Activated CD4-positive, CD25-positive, alpha-beta regulatory T cell treated with anti-CD3 and anti-CD28 coated beads, Interleukin-2, amount 50 U/mL, for 16 hours (primary cell): ENCODE measurements around the gene CSK.

Experiments used
- DNase-seq: peaks from one replicate; pipeline ENCODE4 v3.0.0-alpha.2; 2020; ENCODE audit warnings: low read depth, low spot score

The CSK gene

DNA sequence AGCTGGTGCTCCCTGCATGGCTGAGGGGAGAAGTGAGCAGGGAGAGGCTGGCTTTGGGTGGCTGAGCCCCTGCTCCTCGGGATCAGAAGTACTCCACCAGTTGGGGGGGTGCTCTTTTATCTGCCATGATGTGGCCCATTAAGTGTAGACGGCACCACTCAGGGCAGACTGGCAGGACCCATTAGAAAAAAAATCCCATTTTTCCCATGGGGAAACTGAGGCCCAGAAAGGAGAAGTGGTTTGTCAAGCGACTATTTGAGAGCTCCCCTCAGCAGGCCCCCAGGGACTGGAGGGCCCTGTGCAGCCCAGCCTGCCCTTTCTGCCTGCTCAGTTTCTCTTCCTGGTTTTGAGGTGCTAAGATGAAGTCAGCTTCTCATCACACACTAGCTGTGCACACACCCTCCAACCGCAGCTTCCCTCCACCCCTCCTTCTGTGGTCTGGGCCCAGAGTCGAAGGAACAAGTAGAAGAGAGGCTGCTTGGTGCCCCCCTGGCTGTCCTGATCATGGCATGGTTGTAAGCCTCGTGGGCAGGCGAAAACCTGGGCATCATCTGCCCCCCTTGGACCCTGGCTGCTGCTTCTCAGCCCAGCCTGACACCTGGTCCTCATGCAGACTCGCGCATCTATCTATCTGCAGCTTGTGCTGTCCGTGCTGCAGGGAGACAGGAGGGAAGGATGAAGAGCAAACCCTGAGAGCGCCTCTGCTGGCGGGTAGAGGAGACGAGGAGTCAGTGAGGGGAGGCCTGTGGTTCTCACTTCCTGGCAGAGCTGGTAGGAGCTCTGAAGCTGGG, 5.6 kb downstream of the CSK start:
- DNase-seq, result peak; percentile 81

DNA sequence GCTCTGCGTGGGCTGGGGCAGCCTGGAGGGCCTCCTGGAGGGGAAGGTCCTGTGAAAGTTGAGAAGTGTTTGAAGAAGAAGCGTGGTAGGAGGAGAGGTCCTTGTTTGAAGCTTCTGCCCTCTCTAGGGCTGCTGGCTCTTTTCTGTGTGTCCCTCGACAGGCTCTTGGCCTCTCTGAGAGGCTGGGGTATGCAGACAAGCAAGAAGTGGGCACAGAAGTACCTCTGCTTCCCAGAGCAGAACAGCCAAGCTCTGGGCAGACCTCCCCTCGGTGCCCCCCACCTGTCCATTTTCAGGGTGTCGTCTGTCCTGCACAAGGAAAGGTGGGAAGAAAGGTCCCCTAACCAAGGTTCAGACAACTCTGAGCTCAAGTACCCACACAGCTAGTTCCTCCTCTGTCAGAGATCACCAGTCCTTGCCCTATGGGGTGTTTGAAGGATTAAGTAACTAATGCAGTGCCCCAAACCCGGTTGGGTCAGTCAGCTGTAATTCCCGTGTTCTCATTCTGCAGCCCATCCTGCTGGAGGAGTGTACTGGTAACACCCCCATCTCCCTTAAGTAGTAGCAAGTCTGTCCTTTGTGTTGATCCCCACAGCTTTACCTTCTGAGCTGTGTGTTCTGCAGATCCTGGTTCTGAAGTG, 6.3 kb downstream of the CSK start:
- DNase-seq, result no peak

DNA sequence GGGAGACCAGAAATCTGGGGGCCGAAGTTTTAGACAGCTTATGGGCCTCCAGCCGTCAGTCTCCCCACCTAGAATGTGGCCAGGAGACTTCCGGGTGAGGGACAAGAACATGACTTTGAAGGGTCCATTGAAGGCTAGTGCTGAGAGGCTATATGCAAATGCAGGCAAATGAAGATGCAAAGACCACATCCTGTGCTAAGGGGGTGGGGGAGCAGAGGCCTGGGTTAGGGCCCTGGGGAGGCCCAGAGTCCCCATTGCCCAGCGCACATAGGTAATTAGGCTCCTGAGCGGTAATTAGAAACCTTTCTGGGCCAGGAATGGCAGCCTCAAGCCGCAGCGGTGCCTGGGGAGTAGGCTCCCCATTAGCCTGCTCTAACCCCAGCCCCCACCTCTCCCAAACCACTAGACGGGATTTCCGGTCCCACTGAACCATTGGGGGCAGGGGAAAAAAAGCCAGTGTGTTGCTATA, 6.8 kb downstream of the CSK start:
- DNase-seq, result no peak

DNA sequence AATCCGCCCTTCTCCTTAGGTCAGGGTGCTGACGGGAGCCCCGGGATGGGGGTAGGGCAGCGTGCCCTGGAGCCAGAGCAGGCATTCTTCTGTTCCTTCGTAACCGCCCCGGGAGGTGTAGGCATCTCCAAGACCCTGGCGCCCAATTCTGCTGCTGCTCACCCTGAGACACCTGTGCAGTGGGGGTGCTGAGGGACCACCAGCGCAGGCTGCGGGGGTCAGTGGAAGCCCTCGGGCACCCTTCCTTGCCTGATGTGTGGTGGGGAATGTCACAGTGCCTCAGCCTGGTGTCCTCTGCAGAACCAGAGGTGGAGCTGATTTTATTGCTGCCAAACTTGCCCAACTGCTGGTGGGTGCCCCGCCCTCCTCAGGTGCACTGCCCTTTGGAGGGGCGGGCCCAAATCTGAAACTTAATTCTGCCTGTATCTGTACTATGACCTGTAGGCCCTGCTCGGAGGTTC, 7.3 kb downstream of the CSK start:
- no peak for DNase-seq

DNA sequence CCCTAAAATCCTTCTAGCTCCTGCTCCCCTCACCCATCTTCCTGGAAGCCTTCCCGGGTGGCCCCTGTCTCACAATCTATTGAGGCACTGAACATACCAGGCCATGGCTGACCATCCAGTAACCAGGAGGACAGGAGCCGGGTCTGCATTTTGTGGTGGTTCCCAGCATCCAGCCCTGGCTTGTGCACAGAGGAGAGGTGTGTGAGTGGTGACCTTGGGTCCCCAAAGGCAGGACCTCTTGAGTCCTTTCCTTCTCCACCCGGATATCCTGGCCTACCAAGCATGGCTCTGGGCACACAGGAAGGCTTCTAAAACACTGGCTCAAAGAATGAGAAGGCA, 7.8 kb downstream of the CSK start:
- DNase-seq, result no peak

DNA sequence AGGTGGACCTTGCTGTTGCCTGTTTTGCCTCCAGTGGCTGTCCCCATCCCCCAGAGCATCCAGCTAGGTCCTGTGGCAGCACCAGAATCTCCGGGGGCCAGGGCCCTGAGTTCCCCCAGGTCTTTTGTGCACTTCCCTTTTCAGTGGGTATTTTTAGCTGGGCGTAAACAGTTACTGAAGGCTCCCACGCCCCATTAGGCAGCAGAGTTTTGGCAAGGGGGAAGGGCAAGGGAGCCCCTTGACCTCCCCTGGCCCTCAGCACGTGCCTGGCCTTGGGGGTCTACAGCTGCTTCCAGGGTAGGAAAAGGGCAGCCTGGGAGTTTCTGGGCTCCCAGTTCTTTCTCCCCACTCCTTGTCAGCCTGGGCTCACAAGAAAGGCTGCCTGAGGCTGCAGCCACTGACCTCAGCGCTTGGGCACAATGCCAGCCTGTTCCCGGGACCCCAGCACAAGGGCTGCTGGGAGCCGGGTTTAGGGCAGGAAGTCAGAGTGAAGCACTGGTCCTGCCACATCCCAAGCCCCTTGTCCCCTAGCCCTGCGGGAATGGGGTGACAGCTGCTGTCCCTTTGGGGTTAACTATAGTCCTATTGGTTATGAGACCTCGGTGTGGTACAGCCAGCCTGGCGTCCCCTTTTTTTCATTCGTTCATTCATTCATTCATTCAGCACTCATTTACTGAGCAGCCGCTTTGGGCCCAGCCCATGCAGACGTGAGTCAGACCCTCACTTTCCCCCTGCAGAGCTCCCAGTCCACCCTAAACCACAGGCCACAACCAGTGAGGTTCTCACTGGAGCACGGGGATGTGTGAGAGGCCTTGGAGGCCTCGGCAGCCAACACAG, 8.4 kb downstream of the CSK start:
- no peak for DNase-seq

DNA sequence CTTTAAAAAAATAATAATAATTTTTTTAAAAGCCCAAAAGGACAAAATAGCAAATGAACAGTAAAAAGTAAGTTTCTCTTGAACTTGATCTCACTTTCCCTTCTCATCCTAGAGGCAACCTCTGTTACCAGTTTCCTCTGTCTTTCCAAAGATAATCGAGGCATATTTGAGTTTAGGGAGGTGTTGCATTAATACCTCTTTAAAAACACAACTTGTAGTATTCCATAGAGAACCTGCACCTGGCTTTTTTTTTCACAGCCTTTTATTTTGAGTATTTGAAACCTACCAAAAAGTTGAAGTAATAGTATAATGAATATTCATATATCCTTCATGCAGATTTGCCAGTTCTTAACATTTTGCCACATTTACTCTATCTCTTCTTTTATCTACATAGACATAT, 9.1 kb downstream of the CSK start:
- DNase-seq, result no peak

DNA sequence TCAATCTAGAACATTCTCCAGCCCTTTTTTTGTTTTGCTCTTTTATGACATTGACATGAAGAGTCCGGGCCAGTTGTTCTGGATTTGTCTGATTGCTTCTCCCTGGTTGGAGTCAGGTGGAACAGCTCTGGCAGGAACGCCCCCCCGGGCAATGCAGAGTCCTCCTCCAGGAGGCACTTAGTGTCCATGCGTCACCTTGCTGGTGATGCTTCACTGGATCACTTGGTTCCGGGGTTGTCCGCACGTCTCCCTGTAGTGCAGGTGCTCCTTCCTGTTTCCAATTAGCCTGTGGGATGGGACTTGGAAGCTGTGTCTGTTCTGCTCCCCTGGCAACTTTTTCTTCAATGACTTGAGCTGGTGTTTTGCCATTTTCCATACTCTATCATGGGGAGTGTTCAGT, 9.8 kb downstream of the CSK start:
- DNase-seq, result no peak

DNA sequence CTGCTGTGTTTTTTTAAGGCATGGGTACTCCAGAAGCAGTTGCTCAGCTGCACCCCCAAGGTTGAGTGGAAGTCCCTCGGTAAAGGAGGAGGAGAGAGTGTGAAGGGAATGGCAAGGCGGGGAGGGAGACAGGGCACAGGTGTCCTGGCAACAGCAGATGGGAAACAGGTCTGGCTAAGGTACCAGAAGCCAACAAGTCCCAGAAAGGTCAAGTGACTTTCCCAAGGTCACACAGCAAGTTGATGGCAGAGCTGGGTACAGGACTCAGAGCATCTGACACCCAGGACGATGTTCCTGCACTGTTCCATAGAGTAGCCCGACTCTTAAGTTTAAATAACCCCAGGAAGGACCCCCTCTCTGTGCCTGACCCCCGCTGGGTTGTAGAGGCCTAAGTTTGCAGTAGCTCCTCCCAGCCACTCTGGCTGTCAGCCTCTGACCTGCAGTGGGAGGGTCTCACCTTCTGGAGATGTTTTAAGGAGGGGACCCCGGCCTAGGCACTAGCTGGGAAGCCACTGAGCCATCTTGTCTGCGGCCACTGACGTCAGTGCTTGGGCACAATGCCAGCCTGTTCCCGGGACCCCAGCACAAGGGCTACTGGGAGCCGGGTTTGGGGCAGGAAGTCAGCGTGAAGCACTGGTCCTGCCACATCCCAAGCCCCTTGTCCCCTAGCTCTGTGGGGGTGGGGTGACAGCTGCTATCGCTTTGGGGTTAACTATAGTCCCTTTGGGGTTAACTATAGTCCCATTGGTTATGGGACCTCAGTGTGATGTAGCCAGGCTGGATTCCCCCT, 10.5 kb downstream of the CSK start:
- DNase-seq, result no peak

DNA sequence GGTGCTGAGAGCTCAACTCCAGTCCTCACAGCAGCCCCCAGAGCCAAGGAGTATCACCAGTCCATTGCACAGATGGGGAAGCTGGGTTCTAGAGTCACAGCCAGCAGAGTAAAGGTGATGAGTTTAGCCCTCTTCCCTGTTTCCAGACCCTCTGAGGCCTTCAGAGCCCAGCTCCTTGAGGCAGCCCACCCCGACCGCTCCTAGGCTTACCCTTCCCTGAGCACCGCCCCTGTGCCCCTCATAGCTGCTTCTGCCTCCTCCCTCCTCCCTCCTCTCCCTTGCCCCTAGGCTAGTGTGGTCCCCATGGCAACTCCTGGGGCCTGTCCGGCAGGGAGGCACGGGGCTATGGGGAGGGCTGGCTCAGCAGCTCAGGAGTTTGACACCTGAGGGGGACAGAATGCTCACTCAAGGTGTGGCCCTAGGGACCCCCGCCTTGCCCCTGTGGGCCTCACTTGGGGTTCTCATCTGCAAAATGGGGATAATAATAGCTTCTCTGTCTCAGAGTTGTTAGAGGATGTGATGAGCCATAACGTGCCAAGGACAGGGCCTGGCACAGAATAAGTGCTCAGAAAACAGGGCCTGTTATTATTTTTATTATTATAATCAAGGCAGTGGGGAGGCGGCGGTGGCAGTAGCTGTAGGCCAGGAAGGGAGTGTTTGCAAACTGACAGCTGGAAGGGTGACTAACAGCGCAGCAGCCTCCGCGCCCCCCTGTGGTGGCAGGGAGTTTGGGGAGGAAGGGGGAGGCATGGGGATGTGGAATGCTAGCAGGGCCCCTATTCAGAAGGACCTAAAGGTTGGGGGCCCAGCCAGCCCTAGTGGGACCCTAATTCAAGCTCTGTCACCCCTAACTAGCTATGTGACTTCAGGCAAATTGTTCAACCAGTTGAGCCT, 11.5 kb downstream of the CSK start:
- no peak for DNase-seq

DNA sequence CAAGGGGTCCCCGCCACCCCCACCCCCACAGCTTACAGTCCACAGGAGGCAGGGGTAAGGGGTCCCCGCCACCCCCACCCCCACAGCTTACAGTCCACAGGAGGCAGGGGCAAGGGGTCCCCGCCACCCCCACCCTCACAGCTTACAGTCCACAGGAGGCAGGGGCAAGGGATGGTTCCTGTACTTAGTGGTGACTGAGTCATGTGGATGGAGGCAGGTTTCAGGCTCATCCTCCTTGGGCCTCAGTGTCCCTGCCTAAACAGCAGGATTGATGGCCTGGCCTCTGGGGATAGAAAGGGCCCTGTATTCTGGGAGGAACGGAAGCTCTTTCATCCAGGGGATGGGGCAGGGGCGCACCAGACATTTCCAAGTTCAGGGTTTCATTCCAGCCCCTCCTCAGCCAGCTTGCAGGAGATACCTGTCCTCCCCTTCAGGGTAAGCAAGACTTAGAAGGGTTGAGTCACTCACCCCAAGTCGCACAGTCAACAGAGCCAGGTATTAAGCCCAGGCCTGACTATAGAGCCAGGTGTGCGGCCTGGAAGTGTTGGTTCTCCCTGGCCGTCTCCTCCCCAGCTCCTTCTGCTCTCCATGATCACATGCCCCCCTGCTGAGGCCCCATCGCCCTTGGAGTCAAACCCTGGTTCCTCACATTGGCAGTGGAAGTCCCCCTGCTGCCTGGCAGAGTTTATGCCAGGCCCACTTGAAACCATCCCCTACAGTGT, 12.5 kb downstream of the CSK start:
- DNase-seq, result no peak

DNA sequence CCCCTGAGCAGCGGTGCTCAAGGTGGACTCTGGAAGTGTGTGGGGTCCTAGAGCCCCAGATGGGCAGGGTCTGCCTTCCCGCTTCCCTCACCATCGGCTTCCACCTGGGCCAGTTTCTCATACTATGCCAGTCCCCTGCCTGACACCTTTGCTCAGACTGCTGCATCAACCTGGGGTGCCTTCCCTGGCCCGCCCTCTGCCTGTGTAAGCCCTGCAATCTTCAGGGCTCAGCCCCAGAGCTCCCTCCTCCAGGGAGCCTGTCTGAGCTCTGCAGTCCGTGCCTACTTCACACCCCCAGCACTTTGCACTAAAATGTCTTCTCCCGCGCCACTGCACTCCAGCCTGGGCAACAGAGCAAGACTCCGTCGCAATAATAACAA, 13.1 kb downstream of the CSK start:
- no peak for DNase-seq

DNA sequence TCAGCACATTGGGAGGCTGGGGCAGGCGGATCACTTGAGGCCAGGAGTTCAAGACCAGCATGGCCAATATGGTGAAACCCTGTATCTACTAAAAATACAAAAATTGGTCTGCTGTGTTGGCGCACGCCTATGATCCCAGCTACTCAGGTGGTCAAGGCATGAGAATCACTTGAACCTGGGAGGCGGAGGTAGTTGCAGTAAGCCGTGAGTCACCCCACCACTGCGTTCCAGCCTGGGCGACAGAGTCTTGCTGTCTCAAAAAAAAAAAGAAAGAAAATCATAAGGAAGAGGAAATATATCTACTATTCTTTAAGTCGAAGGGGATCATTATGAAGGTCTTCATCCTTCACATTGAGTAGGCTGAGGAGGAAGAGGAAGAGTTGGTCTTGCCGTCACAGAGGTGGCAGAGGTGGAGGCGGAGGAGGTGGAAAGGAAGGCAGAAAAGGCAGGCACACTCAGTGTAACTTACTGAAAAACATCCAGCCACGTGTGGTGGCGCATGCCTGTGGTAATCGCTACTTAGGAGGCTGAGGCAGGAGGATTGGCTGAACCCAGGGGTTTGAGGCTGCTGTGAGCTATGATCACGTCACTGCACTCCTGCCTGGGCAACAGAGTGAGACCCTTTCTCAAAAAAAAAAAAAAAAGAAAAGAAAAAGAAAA, 14.2 kb downstream of the CSK start:
- DNase-seq, result no peak

DNA sequence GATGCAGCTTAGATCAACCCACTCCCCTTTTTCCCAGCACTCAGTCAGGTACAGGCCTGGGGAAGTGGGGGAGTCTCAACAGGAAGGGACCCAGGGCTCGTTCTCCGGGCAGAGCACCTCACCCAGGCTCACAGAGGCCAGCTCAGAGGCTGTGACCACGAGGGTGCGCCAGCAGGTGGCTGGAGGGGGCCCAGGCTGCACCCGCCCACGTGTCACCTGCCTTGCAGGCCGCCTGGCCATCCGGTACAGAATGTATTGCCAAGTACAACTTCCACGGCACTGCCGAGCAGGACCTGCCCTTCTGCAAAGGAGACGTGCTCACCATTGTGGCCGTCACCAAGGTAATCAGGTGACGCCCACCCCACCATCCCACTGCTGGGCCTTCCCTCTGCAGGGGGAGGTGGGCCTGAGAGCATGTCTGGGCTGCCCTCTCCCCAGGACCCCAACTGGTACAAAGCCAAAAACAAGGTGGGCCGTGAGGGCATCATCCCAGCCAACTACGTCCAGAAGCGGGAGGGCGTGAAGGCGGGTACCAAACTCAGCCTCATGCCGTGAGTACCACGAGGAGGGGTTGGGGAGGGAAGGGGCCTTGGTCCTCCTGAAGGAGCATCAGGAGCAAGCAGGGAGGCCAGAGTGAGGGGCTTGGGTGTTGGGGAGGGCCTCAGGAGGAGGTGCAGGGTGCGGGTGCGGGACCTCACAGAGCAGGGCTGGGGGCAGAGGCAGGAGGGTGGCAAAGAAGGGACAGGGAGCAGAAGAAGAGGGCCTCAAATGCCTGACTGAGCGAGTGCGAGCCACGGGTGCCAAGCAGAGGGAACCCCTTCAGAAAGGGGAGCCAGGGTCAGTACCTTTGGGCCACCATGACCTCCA, 16.7 kb downstream of the CSK start:
- DNase-seq, result no peak

DNA sequence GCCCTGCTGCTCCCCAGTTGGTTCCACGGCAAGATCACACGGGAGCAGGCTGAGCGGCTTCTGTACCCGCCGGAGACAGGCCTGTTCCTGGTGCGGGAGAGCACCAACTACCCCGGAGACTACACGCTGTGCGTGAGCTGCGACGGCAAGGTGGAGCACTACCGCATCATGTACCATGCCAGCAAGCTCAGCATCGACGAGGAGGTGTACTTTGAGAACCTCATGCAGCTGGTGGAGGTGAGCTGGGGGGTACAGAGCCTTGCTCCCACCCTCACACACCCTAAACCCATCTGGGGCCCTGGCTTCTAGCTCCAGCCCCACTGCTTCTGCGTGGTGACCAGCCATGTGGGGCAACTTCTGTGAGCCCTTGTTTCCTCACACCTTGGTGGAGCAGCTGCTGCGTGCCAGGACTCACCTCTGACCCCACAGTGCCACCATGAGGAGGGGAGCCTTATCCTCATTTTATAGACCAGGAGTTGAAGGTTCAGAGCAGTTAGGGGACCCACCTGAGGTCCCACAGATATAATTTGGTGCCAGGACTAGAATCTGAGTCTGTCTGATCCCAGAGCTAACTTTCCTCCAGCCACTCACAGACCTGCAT, 17.5 kb downstream of the CSK start:
- DNase-seq, result no peak

DNA sequence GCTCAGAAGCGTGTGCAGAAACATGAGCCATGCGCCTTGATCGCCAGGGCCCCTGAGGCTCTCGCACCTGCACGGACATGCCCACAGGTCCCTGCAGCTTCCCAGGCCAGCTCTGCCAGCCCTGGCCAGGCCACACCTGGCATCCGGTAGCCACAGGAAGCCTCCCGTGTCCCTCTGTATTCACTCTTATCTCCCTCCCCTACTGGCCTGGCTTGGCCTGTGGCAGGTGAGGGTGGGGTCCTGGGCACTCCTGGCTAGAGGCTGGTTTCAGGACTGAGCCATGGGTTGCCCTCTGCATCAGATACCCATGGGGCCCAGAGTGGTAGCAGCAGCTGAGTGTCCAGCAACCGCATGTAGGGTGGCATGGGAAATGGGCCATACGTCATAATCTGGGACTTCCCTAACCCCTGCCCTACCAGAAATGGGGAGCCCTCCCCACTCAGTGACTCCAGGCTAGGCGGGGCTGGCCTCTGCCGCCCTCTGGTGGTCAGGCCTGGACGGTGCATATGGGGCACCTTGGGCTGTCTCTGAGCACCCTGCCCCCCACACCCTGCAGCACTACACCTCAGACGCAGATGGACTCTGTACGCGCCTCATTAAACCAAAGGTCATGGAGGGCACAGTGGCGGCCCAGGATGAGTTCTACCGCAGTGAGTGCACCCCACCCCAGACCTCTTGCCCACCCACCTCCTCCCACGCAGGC, 18.1 kb downstream of the CSK start:
- DNase-seq, result peak; percentile 76

DNA sequence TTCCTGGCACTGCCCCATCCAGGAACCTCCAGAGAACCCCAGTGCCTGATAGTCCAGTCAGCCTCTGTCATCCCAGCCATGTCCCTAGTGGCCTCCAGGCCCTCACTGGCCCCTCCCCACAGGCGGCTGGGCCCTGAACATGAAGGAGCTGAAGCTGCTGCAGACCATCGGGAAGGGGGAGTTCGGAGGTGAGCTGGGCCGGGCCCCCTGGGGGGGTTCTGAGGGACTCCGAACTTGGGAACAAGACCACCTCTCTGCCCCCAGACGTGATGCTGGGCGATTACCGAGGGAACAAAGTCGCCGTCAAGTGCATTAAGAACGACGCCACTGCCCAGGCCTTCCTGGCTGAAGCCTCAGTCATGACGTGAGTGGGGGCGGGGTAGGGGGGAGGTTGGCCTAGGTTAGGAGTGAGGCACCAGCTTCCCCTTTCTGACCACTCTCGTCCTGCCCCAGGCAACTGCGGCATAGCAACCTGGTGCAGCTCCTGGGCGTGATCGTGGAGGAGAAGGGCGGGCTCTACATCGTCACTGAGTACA, 18.7 kb downstream of the CSK start:
- no peak for DNase-seq
